ENCODE measurements around the gene PDE4D.

PDE4D gene

DNA sequence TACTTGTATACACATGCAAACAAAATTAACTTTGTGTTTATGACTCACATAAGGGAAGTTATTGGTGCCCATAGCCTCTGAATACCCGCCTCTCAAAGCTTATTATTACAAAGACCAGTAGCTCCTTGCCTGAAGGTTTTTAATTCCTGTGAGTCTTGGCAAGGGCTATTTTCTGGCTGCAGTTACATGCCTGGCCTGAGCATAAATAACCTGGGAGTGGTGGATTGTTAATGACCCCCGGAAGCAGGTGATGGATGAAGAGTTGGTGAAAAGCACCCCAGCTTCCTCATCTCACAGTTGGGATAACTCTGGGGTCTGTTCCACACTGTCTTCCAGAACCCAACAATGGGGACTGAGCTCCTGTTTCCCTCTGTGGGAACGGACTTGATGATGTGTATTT lies 594.5 kb downstream of the PDE4D start:
- Histone ChIP-seq H3K4me3 (ENCODE audit: low read depth, low read length) (no peak overlapping the region), H3K4me1 (ENCODE audit: control insufficient read depth, insufficient read depth, low read length) (no peaks in the 10 kb centered on the region)

DNA sequence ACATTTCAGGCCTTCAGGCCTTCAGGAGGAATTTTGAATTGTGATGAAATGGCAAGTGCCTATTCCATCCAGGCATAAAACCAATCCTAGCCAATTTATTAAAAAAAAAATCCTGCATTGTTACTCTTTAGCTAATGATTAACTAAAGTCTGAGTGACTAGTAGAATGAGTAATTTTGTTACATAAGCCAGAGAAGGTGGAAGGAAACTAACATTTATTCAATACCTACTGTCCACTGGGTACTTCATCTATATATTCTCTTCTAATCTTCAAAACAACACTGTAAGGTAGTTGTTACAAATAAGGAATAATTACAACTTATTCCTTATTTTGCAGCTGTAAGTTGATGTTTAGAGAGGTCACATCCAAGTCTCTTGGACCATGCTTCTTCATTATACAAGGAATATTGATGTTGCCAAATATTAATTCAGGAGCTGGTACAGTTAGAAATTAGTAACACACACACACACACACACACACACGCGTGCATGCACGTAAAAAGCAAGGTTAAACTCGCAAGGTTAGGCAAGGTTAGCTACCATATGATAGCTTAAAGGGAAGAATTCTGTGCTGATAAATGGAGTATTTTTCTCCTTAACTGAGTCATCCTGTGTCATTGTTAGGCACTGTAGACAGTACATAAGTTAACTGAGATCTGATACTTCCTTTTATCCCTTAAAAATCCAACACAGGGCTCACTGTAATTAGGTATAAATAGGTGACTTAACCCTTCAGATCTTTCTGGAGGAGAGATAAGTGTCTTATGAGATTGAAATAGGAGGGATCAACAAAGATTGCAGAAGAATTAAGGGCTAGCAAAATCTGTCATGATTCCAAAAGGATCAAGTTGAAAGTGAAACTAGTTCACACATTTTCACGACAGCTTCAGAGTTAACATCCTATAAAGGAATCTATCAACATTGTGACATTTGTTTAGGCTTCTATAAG lies 596.9 kb downstream of the PDE4D start:
- Histone ChIP-seq H3K9ac (ENCODE audit: low read depth, low read length) (no peak overlapping the region), H3K9me3 (ENCODE audit: control insufficient read depth, insufficient read depth, low read length) (no peaks in the 10 kb centered on the region), H3K4me3 (ENCODE audit: low read depth, low read length) (no peak overlapping the region), H3K27me3 (ENCODE audit: control insufficient read depth, insufficient read depth, low read length) (no peaks in the 10 kb centered on the region), H3K4me1 (ENCODE audit: control insufficient read depth, insufficient read depth, low read length) (no peaks in the 10 kb centered on the region), H3K36me3 (ENCODE audit: control insufficient read depth, insufficient read depth, low read length) (no peaks in the 10 kb centered on the region)

More for the DNA sequence above, 594.5 kb downstream of the PDE4D start:
- Histone ChIP-seq H3K9me3 (ENCODE audit: control insufficient read depth, insufficient read depth, low read length) (no peaks in the 10 kb centered on the region), H3K36me3 (ENCODE audit: control insufficient read depth, insufficient read depth, low read length) (no peaks in the 10 kb centered on the region), H3K27me3 (ENCODE audit: control insufficient read depth, insufficient read depth, low read length) (no peaks in the 10 kb centered on the region), H3K9ac (ENCODE audit: low read depth, low read length) (no peak overlapping the region)

DNA sequence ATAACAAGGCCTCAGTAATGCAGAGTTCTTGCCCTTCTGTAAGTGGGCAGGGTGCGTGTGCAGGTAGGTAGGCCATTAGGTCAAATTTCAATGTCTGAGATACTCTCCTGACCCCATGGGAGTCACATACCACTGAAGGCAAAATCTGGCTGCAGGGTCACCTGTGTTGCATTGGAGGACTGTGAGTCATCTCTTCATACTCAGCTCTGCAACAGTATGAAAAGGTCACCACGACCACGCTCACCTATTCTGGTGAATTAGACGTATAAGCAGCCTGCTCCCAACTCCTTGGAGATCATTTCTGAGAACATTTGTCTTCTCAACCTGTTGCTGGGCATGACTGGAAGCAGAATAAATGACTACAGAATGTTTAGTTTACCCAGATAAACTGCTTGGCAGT lies 599.8 kb downstream of the PDE4D start:
- Histone ChIP-seq H3K9me3 (ENCODE audit: control insufficient read depth, insufficient read depth, low read length) (no peaks in the 10 kb centered on the region), H3K9ac (ENCODE audit: low read depth, low read length) (no peak overlapping the region), H3K4me3 (ENCODE audit: low read depth, low read length) (no peak overlapping the region), H3K36me3 (ENCODE audit: control insufficient read depth, insufficient read depth, low read length) (no peaks in the 10 kb centered on the region), H3K27me3 (ENCODE audit: control insufficient read depth, insufficient read depth, low read length) (no peaks in the 10 kb centered on the region), H3K4me1 (ENCODE audit: control insufficient read depth, insufficient read depth, low read length) (no peaks in the 10 kb centered on the region)

DNA sequence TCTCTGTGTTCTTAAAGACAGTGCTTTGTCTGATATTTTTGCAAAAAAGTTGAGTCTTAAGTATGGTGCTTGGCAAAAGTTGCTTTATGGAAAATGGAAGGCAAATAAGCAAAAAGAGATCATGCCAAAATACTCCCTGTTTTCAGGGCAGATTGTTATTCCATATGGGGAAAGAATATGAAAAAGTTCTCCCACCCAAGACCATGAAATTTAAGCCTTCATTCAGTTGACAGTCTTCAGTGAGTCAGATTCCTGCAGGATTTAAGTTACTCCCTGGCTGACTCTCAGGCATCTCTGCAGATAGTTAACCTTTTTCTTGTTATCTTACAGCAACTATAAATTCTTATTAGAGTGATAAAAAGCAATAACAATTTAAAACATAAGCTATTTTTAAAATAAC lies 601.6 kb downstream of the PDE4D start:
- Histone ChIP-seq H3K4me3 (ENCODE audit: low read depth, low read length) (no peak overlapping the region), H3K27me3 (ENCODE audit: control insufficient read depth, insufficient read depth, low read length) (peaks cover 4% of the 10 kb centered on the region), H3K36me3 (ENCODE audit: control insufficient read depth, insufficient read depth, low read length) (no peaks in the 10 kb centered on the region), H3K9me3 (ENCODE audit: control insufficient read depth, insufficient read depth, low read length) (no peaks in the 10 kb centered on the region), H3K9ac (ENCODE audit: low read depth, low read length) (no peak overlapping the region), H3K4me1 (ENCODE audit: control insufficient read depth, insufficient read depth, low read length) (no peaks in the 10 kb centered on the region)

DNA sequence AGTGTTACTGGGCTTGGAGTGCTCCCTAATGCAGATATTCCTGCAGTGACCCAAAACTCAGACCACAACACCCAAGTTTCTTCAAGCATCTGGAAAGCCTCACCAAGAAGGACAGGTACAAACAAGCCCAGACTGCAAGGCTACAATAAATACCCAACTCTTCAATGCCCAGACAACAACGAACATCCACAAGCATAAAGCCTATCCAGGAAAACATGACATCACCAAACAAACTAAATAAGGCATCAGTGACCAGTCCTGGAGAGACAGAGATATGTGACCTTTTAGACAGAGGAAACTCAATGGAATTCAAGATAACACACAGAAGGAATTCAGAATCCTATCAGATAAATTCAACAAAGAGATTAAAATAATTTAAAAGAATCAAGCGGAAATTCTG lies 605.6 kb downstream of the PDE4D start:
- Histone ChIP-seq H3K9ac (ENCODE audit: low read depth, low read length) (no peak overlapping the region), H3K9me3 (ENCODE audit: control insufficient read depth, insufficient read depth, low read length) (no peaks in the 10 kb centered on the region), H3K4me1 (ENCODE audit: control insufficient read depth, insufficient read depth, low read length) (no peaks in the 10 kb centered on the region), H3K4me3 (ENCODE audit: low read depth, low read length) (no peak overlapping the region), H3K36me3 (ENCODE audit: control insufficient read depth, insufficient read depth, low read length) (no peaks in the 10 kb centered on the region), H3K27me3 (ENCODE audit: control insufficient read depth, insufficient read depth, low read length) (peaks cover 9% of the 10 kb centered on the region)

DNA sequence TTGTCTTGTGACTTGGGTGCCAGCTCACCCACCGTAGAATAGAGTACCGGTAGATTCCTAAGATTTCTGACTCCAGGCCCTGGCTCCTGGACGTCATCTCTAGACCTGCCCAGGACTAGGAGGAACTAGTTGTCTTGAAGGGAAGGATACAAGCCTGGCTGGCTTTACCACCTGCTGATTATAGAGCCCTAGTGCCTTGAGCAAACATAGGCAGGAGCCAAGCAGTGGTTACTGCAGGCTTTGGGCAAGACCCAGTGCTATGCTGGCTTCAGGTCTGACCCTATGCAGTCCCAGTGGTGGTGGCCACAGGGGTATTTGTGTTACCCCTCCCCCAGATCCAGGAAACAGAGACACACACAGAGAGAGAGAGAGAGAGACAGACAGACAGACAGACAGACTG lies 606.2 kb downstream of the PDE4D start:
- Histone ChIP-seq H3K9ac (ENCODE audit: low read depth, low read length) (no peak overlapping the region), H3K9me3 (ENCODE audit: control insufficient read depth, insufficient read depth, low read length) (no peaks in the 10 kb centered on the region), H3K4me1 (ENCODE audit: control insufficient read depth, insufficient read depth, low read length) (no peaks in the 10 kb centered on the region), H3K27me3 (ENCODE audit: control insufficient read depth, insufficient read depth, low read length) (peaks cover 9% of the 10 kb centered on the region), H3K36me3 (ENCODE audit: control insufficient read depth, insufficient read depth, low read length) (no peaks in the 10 kb centered on the region), H3K4me3 (ENCODE audit: low read depth, low read length) (no peak overlapping the region)

DNA sequence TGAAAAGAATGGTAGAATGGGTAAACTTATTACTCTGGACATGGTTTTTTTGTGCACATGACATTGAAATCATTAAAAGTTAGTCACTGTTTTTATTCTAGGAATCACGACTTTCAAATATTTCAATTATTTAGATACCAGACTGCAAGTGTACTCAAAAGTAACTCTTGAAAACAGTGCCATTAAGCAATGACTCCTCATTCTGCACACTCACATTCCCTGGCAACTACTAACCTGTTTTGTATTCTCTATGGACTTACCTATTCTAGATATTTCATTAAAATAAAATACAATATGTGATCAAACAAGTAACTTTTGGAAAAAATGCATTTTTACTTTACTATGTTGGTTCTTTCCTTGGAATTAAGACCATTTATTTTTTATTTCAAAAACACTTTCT lies 607.0 kb downstream of the PDE4D start:
- no peaks in the 10 kb centered on the region for H3K4me1 ChIP-seq (ENCODE audit: control insufficient read depth, insufficient read depth, low read length)
- no peaks in the 10 kb centered on the region for H3K9me3 ChIP-seq (ENCODE audit: control insufficient read depth, insufficient read depth, low read length)
- no peaks in the 10 kb centered on the region for H3K36me3 ChIP-seq (ENCODE audit: control insufficient read depth, insufficient read depth, low read length)

DNA sequence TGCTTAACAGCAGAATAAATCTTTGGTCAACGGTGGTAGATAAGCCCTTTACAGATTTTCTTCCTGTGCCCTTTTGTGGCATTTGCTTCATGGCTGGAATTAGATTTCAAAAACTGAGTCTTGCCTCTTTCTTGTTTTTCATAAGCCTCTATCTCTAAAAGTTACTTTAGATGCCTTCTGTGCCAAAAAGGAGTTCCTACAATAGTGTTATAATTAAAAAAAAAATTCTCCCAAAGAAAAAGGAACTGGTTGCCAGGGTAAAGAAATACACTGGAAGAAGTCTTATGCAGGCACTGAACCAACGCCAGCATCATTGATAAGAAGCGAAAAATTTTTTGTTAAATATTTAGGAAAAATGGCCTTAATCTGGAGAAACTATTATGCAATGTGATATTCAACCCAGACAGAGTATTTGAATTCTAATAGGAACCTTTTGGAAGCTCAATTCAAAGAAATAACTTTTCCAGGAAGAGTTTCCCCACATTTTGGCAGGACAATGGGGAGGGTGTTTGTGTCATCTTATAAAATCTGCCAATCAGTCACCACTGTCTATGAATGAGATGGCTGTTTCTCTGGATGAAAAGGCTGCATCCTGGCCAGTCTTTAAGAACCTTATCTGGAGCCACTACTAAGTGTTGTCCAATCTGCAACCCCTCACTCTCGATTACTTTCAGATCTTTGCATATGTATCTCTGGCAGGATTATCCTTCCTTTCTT lies 608.1 kb downstream of the PDE4D start:
- no peaks in the 10 kb centered on the region for H3K36me3 ChIP-seq (ENCODE audit: control insufficient read depth, insufficient read depth, low read length)
- peaks cover 9% of the 10 kb centered on the region for H3K27me3 ChIP-seq (ENCODE audit: control insufficient read depth, insufficient read depth, low read length)
- no peak overlapping the region for H3K4me3 ChIP-seq (ENCODE audit: low read depth, low read length)
- H3K4me1 ChIP-seq (ENCODE audit: control insufficient read depth, insufficient read depth, low read length), result no peaks in the 10 kb centered on the region
- no peaks in the 10 kb centered on the region for H3K9me3 ChIP-seq (ENCODE audit: control insufficient read depth, insufficient read depth, low read length)
- H3K9ac ChIP-seq (ENCODE audit: low read depth, low read length), result no peak overlapping the region

More for the DNA sequence above, 607.0 kb downstream of the PDE4D start:
- Histone ChIP-seq H3K27me3 (ENCODE audit: control insufficient read depth, insufficient read depth, low read length) (peaks cover 9% of the 10 kb centered on the region), H3K4me3 (ENCODE audit: low read depth, low read length) (no peak overlapping the region), H3K9ac (ENCODE audit: low read depth, low read length) (no peak overlapping the region)

DNA sequence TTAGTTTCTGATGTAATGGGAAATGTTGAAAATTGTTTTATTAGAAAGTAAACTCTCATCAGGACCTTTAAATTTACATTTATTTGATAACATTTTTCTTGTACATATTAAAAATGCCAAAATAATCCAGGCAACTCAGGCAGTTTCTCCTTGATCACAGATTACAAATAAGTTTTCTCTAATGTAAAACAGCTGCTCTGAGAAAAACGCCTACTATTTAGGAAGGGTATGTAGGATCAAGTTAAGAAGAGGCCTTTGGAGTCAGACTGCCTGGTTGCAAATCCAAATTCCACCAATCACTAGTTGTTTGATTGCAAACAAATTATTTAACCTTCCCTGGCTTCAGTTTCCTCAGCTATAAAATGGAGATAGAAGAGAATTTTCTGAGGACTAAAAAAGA lies 610.8 kb downstream of the PDE4D start:
- H3K36me3 ChIP-seq (ENCODE audit: control insufficient read depth, insufficient read depth, low read length), result no peaks in the 10 kb centered on the region
- H3K4me3 ChIP-seq (ENCODE audit: low read depth, low read length), result no peak overlapping the region
- no peak overlapping the region for H3K9ac ChIP-seq (ENCODE audit: low read depth, low read length)
- H3K4me1 ChIP-seq (ENCODE audit: control insufficient read depth, insufficient read depth, low read length), result no peaks in the 10 kb centered on the region
- H3K27me3 ChIP-seq (ENCODE audit: control insufficient read depth, insufficient read depth, low read length), result peaks cover 8% of the 10 kb centered on the region
- H3K9me3 ChIP-seq (ENCODE audit: control insufficient read depth, insufficient read depth, low read length), result no peaks in the 10 kb centered on the region

DNA sequence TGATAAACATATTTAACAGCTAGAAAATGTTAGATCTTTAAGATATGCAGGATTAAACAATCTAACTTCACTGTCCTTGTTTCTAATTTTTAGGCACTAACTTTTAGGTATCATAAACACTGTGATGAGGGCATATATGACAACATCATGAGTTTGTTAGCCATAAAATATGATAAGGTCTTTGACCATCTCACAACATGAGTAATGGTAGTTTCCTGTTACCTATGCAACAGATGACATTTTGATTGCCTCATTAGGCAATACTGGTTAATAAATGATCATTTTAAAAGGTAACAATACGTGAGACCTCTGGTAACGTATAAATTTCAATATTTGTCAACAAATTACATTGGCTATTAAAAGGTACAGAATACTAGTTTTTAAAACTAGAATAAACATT lies 613.5 kb downstream of the PDE4D start:
- Histone ChIP-seq H3K9me3 (ENCODE audit: control insufficient read depth, insufficient read depth, low read length) (no peaks in the 10 kb centered on the region), H3K27me3 (ENCODE audit: control insufficient read depth, insufficient read depth, low read length) (no peaks in the 10 kb centered on the region), H3K4me1 (ENCODE audit: control insufficient read depth, insufficient read depth, low read length) (peaks cover 9% of the 10 kb centered on the region), H3K36me3 (ENCODE audit: control insufficient read depth, insufficient read depth, low read length) (no peaks in the 10 kb centered on the region), H3K9ac (ENCODE audit: low read depth, low read length) (no peak overlapping the region), H3K4me3 (ENCODE audit: low read depth, low read length) (no peak overlapping the region)

DNA sequence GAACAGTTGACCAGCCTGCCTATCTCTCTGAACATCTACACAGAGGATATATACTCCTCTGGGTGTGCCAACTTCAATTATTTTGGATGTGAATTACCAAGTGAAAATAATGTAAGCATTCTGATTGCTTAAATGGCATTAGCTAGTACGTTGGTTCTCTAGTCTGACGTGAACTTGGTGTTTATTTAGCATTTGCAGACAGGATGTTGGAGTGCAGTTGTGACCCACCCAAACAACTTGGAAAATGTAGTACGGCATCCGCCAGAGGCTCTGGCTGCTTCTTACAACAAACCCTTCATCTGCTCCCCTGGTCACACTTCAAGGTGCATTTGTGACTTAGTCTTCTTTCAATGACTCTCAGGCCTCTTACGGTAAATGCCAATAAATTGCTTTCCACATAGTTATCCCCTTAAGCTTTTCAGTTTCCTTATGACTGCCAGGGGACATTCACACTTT lies 616.6 kb downstream of the PDE4D start:
- H3K4me3 ChIP-seq (ENCODE audit: low read depth, low read length), result no peak overlapping the region

DNA sequence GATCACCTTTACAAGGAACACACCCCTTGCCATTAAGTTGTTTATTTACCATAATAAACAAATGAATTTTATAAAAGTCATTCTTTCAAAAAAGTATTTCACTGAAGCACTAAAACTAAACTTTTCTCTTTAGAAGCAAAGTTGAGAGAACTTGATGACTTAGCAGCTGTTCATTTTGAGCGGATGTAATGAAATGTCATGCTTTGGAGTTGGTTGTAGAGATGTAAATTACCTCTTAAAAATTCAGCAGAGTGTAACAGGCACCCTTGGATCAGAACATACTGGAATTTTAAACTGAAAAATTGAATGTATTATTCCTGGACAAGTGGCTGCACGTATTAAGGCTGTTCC lies 617.2 kb downstream of the PDE4D start:
- H3K9me3 ChIP-seq (ENCODE audit: control insufficient read depth, insufficient read depth, low read length), result no peaks in the 10 kb centered on the region
- no peaks in the 10 kb centered on the region for H3K36me3 ChIP-seq (ENCODE audit: control insufficient read depth, insufficient read depth, low read length)
- no peak overlapping the region for H3K4me3 ChIP-seq (ENCODE audit: low read depth, low read length)
- H3K4me1 ChIP-seq (ENCODE audit: control insufficient read depth, insufficient read depth, low read length), result peaks cover 9% of the 10 kb centered on the region
- no peaks in the 10 kb centered on the region for H3K27me3 ChIP-seq (ENCODE audit: control insufficient read depth, insufficient read depth, low read length)
- no peak overlapping the region for H3K9ac ChIP-seq (ENCODE audit: low read depth, low read length)

More for the DNA sequence above, 616.6 kb downstream of the PDE4D start:
- H3K9me3 ChIP-seq (ENCODE audit: control insufficient read depth, insufficient read depth, low read length), result no peaks in the 10 kb centered on the region
- no peaks in the 10 kb centered on the region for H3K27me3 ChIP-seq (ENCODE audit: control insufficient read depth, insufficient read depth, low read length)
- H3K36me3 ChIP-seq (ENCODE audit: control insufficient read depth, insufficient read depth, low read length), result no peaks in the 10 kb centered on the region
- peaks cover 9% of the 10 kb centered on the region for H3K4me1 ChIP-seq (ENCODE audit: control insufficient read depth, insufficient read depth, low read length)
- H3K9ac ChIP-seq (ENCODE audit: low read depth, low read length), result no peak overlapping the region
